SK-N-SH (cell line): ENCODE data around the gene NFIA.

ENCODE experiments used
- FOXM1 ChIP-seq: IDR thresholded peaks from 2 replicates; pipeline ENCODE4 v1.4.0; 2012; ENCODE audit warnings: low read depth, mild to moderate bottlenecking
- GABPA ChIP-seq: IDR thresholded peaks from 2 replicates; pipeline ENCODE4 v1.4.0; 2012; ENCODE audit warnings: low read depth, mild to moderate bottlenecking
- MXI1 ChIP-seq: IDR thresholded peaks from 2 replicates; pipeline ENCODE4 v1.6.1; 2012; ENCODE audit warnings: mild to moderate bottlenecking, low read depth, low read length, improper control_type of control experiment
- RFX5 ChIP-seq: IDR thresholded peaks from 2 replicates; pipeline ENCODE4 v1.6.1; 2012; ENCODE audit warnings: mild to moderate bottlenecking, improper control_type of control experiment, low read length
- RXRA ChIP-seq: IDR thresholded peaks from 2 replicates; pipeline ENCODE4 v1.4.0; 2012; ENCODE audit warnings: low read depth, mild to moderate bottlenecking, borderline replicate concordance
- SIN3A ChIP-seq: IDR thresholded peaks from 2 replicates; pipeline ENCODE4 v1.6.1; 2012; ENCODE audit warnings: low read depth, mild to moderate bottlenecking, low read length, moderate library complexity, borderline replicate concordance
- TAF1 ChIP-seq: IDR thresholded peaks from 2 replicates; pipeline ENCODE4 v1.6.1; 2012; ENCODE audit warnings: low read depth, mild to moderate bottlenecking, low read length, moderate library complexity, borderline replicate concordance
- TCF12 ChIP-seq: IDR thresholded peaks from 2 replicates; pipeline ENCODE4 v1.4.0; 2012
- YY1 ChIP-seq: IDR thresholded peaks from 2 replicates; pipeline ENCODE4 v1.4.0; 2012; ENCODE audit warnings: low read depth, mild to moderate bottlenecking
- TF ChIP-seq, protein P1 (sequence below): fragments of 200-600 bp; sonication (generic); IDR thresholded peaks from 2 replicates; pipeline ENCODE4 v1.6.1; 2017; ENCODE audit warnings: antibody characterized with exemption, mild to moderate bottlenecking, moderate library complexity
- TF ChIP-seq, protein P2 (sequence below): fragments of 150-350 bp; IDR thresholded peaks from 2 replicates; pipeline ENCODE4 v1.6.1; 2017; ENCODE audit warnings: antibody characterized with exemption, low read length, low read depth, borderline replicate concordance
- TF ChIP-seq, protein P3 (sequence below): IDR thresholded peaks from 2 replicates; pipeline ENCODE4 v1.6.1; 2012; ENCODE audit warnings: mild to moderate bottlenecking, low read depth, low read length, moderate library complexity
- TF ChIP-seq, protein P4 (sequence below): IDR thresholded peaks from 2 replicates; pipeline ENCODE4 v1.4.0; 2012; ENCODE audit warnings: low read depth, borderline replicate concordance

DNA sequence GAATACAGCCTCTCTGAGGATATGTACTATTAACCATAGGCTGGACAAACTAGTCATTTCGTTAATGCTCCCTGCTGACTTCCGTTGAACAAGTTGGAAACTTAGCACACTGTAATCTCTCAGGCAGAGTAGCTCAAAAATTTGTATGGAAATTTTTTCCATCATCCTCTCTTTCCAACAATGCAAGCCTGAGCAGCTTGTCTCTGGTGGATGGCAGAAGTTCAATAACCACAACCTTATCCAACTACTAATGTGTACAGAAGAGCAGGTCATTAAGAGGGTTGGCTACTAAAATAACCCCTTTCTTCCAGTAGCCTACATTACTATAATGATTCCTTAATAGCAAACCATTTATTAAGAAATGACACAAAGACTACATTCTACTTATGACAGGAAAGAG, 262.3 kb downstream of the NFIA start:
- TF ChIP-seq, protein P1, sequence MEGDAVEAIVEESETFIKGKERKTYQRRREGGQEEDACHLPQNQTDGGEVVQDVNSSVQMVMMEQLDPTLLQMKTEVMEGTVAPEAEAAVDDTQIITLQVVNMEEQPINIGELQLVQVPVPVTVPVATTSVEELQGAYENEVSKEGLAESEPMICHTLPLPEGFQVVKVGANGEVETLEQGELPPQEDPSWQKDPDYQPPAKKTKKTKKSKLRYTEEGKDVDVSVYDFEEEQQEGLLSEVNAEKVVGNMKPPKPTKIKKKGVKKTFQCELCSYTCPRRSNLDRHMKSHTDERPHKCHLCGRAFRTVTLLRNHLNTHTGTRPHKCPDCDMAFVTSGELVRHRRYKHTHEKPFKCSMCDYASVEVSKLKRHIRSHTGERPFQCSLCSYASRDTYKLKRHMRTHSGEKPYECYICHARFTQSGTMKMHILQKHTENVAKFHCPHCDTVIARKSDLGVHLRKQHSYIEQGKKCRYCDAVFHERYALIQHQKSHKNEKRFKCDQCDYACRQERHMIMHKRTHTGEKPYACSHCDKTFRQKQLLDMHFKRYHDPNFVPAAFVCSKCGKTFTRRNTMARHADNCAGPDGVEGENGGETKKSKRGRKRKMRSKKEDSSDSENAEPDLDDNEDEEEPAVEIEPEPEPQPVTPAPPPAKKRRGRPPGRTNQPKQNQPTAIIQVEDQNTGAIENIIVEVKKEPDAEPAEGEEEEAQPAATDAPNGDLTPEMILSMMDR = no peak
- TF ChIP-seq TCF12 (no peak), FOXM1 (no peak), SIN3A (no peak), RXRA (no peak), MXI1 (no peak), GABPA (no peak), RFX5 (no peak), TAF1 (no peak), YY1 (no peak)
- TF ChIP-seq, protein P2, sequence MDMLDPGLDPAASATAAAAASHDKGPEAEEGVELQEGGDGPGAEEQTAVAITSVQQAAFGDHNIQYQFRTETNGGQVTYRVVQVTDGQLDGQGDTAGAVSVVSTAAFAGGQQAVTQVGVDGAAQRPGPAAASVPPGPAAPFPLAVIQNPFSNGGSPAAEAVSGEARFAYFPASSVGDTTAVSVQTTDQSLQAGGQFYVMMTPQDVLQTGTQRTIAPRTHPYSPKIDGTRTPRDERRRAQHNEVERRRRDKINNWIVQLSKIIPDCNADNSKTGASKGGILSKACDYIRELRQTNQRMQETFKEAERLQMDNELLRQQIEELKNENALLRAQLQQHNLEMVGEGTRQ = no peak
- TF ChIP-seq, protein P3, sequence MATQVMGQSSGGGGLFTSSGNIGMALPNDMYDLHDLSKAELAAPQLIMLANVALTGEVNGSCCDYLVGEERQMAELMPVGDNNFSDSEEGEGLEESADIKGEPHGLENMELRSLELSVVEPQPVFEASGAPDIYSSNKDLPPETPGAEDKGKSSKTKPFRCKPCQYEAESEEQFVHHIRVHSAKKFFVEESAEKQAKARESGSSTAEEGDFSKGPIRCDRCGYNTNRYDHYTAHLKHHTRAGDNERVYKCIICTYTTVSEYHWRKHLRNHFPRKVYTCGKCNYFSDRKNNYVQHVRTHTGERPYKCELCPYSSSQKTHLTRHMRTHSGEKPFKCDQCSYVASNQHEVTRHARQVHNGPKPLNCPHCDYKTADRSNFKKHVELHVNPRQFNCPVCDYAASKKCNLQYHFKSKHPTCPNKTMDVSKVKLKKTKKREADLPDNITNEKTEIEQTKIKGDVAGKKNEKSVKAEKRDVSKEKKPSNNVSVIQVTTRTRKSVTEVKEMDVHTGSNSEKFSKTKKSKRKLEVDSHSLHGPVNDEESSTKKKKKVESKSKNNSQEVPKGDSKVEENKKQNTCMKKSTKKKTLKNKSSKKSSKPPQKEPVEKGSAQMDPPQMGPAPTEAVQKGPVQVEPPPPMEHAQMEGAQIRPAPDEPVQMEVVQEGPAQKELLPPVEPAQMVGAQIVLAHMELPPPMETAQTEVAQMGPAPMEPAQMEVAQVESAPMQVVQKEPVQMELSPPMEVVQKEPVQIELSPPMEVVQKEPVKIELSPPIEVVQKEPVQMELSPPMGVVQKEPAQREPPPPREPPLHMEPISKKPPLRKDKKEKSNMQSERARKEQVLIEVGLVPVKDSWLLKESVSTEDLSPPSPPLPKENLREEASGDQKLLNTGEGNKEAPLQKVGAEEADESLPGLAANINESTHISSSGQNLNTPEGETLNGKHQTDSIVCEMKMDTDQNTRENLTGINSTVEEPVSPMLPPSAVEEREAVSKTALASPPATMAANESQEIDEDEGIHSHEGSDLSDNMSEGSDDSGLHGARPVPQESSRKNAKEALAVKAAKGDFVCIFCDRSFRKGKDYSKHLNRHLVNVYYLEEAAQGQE = no peak
- TF ChIP-seq, protein P4, sequence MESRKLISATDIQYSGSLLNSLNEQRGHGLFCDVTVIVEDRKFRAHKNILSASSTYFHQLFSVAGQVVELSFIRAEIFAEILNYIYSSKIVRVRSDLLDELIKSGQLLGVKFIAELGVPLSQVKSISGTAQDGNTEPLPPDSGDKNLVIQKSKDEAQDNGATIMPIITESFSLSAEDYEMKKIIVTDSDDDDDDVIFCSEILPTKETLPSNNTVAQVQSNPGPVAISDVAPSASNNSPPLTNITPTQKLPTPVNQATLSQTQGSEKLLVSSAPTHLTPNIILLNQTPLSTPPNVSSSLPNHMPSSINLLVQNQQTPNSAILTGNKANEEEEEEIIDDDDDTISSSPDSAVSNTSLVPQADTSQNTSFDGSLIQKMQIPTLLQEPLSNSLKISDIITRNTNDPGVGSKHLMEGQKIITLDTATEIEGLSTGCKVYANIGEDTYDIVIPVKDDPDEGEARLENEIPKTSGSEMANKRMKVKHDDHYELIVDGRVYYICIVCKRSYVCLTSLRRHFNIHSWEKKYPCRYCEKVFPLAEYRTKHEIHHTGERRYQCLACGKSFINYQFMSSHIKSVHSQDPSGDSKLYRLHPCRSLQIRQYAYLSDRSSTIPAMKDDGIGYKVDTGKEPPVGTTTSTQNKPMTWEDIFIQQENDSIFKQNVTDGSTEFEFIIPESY = no peak
